Heart left ventricle (tissue), 16 donors: ENCODE data around the gene LSAMP. TPM values are rescaled to one million over a fixed set of nuclear protein-coding genes. Genes with fewer than 3 reads are reported as not detected.

Experiments
- ATAC-seq, 4 donors: fragments of 200-7000 bp; cut with Tn5 transposase; one replicate each; pipeline ENCODE4 v1.9.1; 2020 to 2022; ENCODE audit warnings: moderate library complexity in 4 of 4, mild to moderate bottlenecking in 3 of 4, moderate number of reproducible peaks in 1 of 4
- DNase-seq, 5 donors: peaks; one replicate each; pipeline ENCODE4 v3.0.0-alpha.2; 2020
- H3K27ac ChIP-seq, 12 donors: fragments of 200-600 bp; sonication (generic) in 4 of 12; one replicate each; pipeline versions ENCODE4 v1.5.0 to v1.8.0; 2016 to 2022; ENCODE audit warnings: mild to moderate bottlenecking in 2 of 12
- H3K27me3 ChIP-seq, 9 donors: fragments of 200-600 bp; sonication (generic) in 2 of 9; one replicate each; pipeline versions ENCODE4 v1.5.1 to v1.8.0; 2016 to 2022; ENCODE audit warnings: mild to moderate bottlenecking in 3 of 9
- H3K36me3 ChIP-seq, 9 donors: fragments of 200-600 bp; sonication (generic) in 2 of 9; one replicate each; pipeline versions ENCODE4 v1.5.0 to v1.8.0; 2018 to 2022; ENCODE audit warnings: mild to moderate bottlenecking in 2 of 9
- H3K4me1 ChIP-seq, 12 donors: fragments of 200-600 bp; sonication (generic) in 4 of 12; one replicate each; pipeline versions ENCODE4 v1.5.0 to v1.8.0; 2016 to 2022; ENCODE audit warnings: mild to moderate bottlenecking in 3 of 12
- H3K4me3 ChIP-seq, 12 donors: fragments of 200-600 bp; sonication (generic) in 4 of 12; one replicate each; pipeline versions ENCODE4 v1.5.0 to v1.8.0; 2017 to 2022; ENCODE audit warnings: mild to moderate bottlenecking in 9 of 12, moderate library complexity in 4 of 12
- H3K9me3 ChIP-seq, 12 donors: fragments of 200-600 bp; sonication (generic) in 4 of 12; one replicate each; pipeline versions ENCODE4 v1.5.0 to v1.8.0; 2016 to 2022; ENCODE audit warnings: mild to moderate bottlenecking in 1 of 12
- CTCF ChIP-seq, 12 donors: fragments of 200-600 bp; sonication (generic) in 4 of 12; IDR thresholded peaks; one replicate each; pipeline versions ENCODE4 v1.5.0 to v1.8.0; 2018 to 2022; ENCODE audit warnings: antibody characterized with exemption in 12 of 12, mild to moderate bottlenecking in 5 of 12
- POLR2A ChIP-seq, 2 donors: fragments of 450-650 bp; IDR thresholded peaks; one replicate each; pipeline ENCODE4 v1.6.1; 2017; ENCODE audit warnings: antibody characterized with exemption in 2 of 2, mild to moderate bottlenecking in 2 of 2, moderate library complexity in 2 of 2
- WGBS, 4 donors: extraction: QIAGEN DNeasy Blood & Tissue Kit in 2 of 4; methylation state at CpG; one replicate each; pipeline versions ENCODE4 v1.1.5 to v1.1.7; 2013 to 2018; 5-methylcytosine and 5-hydroxymethylcytosine counted together
- intact Hi-C, 10 donors: fragments of 100-400 bp; cut with DNase I; formaldehyde crosslinking; loops; one replicate each; pipeline versions ENCODE4 v1.11.1 to v1.14.2; 2022
- polyA plus RNA-seq, 2 donors: library from polyadenylated mRNA; stranded (reverse); fragments of 200-250 nt; gene quantifications; one replicate each; pipeline ENCODE4 v1.2.3, GENCODE V29; 2013
- total RNA-seq, 9 donors: library from RNA; depleted of rRNA in 2 of 9; stranded (reverse); fragments of >200 nt in 2 of 9; fragmentation: NEBNext Ultra II Directional in 3 of 9; extraction: Animal tissue kit (Norgen Biotek cat#: 25700) in 3 of 9; gene quantifications; one replicate each; pipeline versions ENCODE4 v1.1.0 to v1.2.4, GENCODE V29; 2016 to 2023
- donor health status: ischemic (EF 13 %, LVEDD 7.1; RV severe dilation, severe dysfunction).
- donor health status: healthy with polysubstance abuse.
- donor health status: DM: no; HTN: yes; CAD: no.
- donor health status: DM: no; HTN: no; CAD: no.
- donor health status: ischemic (EF 25% LVEDD 6.9; RV normal size, moderate dysfunction).
- donor health status: ischemic (EF 25% LVEDD 5.7; RV mildly dilated, moderate dysfunction).
- donor health status: healthy.
- donor health status: DM: yes; HTN: yes; CAD: no.
- donor health status: ischemic (EF 35%, LVEDD 5.7; RV mildly dilated, moderate dysfunction).
- donor health status: nonischemic (EF 11% LVEDD 7.7; RV severe dilation, severe dysfunction).
- donor health status: DM: yes; HTN: yes; CAD: no.
- donor health status: PGD.
- donor health status: ischemic (EF 29% LVEDD 5.4; RV normal size, mild dysfunction).
- donor health status: nonischemic (EF 23%, LVEDD 6.1; RV moderate dilation, normal function).

LSAMP gene
- total and polyA plus RNA-seq, 11 donors: 1.6 to 52.3 (median 7.2) TPM

DNA sequence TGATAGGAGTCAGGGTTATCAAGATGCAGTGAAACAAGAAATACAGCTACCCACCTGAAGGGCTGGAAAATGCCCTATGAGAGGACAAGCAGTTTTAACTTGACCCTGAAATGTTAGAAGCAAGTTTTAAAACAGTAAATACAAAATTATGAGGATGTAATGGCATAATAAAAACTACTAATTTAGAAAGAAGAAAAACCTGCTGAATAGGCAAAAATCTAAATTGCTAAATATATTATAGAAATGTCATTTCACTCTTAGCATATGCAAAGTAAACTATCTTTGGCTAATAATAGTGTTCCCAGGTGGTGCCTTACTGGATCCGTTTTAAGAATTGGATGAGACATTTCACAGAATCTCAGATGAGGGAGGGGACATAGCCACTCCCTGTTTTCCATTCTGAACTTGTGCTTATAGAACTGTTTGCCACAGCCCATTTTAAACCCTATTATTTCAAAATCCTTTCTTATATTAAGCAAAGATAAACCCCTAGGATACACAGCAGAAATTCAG lies 294.6 kb downstream of the LSAMP start:
- no peak overlapping the region for H3K4me3 ChIP-seq
- no peak for ATAC-seq
- H3K27me3 ChIP-seq: no peaks in the 10 kb centered on the region
- peaks cover 0 to 12% (median 6%) of the 10 kb centered on the region in 12 donors for H3K9me3 ChIP-seq
- no peak for DNase-seq
- no peaks in the 10 kb centered on the region for H3K4me1 ChIP-seq
- TF ChIP-seq POLR2A (IDR thresholded peaks at IDR 0.05) (no peak), CTCF (IDR thresholded peaks at IDR 0.05) (no peak)
- intact Hi-C loops: no loop called here
- H3K36me3 ChIP-seq: no peaks in the 10 kb centered on the region
- no peak overlapping the region for H3K27ac ChIP-seq
- WGBS, 4 donors: 25 to 40% (median 30%) methylated on average over 1 of the region's 1 CpG

DNA sequence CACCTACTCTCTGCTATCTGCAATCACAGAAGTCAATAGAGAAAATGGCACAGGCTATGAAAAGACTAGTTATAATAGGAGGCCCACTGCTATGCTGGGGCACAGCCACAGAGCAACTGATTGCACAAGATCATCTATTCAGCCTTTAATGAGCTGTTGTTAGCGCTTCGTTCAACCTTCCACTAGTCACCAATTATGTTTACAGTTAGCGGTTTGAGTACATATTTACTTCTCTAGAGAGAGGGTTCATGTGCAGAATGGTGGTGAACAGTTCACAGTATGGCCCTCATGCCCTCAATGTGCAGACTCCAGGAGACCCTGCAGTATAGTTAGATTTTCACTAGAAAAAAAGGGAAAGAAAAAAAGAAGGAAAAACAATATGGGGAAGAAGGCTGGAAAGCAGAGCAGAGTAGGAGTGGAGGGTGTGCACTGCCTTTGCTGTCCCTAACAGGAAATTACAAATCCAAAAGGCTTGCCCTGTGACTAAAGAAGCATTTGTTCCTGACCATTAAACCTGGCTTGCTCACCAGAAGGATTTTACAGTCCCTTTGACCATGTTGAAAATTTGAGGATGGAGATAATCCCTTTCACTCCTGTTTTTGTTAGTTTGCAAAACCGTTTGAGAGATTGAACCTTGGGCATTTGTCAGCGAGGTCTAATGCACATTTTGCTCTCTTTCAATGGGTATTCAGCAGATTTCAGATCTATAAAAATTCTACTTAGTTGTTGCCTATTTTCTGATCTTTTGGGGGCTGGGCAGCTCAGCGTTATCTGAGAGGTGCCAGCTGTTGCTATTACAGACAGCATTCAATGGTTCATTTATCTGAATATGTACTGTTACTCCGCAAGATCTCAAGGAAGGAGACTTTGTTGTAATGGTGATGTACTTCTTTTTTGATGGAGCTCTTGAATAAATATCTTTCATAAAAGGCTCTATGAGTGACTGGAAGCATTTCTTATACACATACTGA lies 296.1 kb downstream of the LSAMP start:
- peaks cover 0 to 22% (median 11%) of the 10 kb centered on the region in 12 donors for H3K9me3 ChIP-seq
- ATAC-seq: peak in 2 of 4 donors; percentile 30 to 38
- H3K4me1 ChIP-seq: no peaks in the 10 kb centered on the region

GRCh38 chr3:116145613-116146012 lies 299.7 kb downstream of the LSAMP start:
- DNase-seq (no peak), ATAC-seq (no peak)
- no peaks in the 10 kb centered on the region for H3K27me3 ChIP-seq
- no peaks in the 10 kb centered on the region for H3K36me3 ChIP-seq
- no peak overlapping the region for H3K4me3 ChIP-seq
- 96 to 99% (median 97%) methylated on average over 1 of the region's 1 CpG for WGBS, 4 donors
- H3K27ac ChIP-seq: no peak overlapping the region
- H3K9me3 ChIP-seq: peaks cover 0 to 25% (median 11%) of the 10 kb centered on the region in 12 donors
- no peak for TF ChIP-seq POLR2A (IDR thresholded peaks at IDR 0.05)
- no peak for TF ChIP-seq CTCF (IDR thresholded peaks at IDR 0.05)
- intact Hi-C loops: loop anchor here in 1 of 10 donors (10.0 kb wide), 1 partner anchor 609 kb away; no protein-coding TSS in a partner anchor
- no peaks in the 10 kb centered on the region for H3K4me1 ChIP-seq

More for the DNA sequence above, 296.1 kb downstream of the LSAMP start:
- WGBS, 4 donors: 69 to 79% (median 72%) methylated on average over 7 of the region's 7 CpGs
- intact Hi-C loops: loop anchor here in 1 of 10 donors (10.0 kb wide), 1 partner anchor 606 kb away; no protein-coding TSS in a partner anchor
- Histone ChIP-seq H3K36me3 (no peaks in the 10 kb centered on the region), H3K4me3 (no peak overlapping the region), H3K27ac (no peak overlapping the region), H3K27me3 (no peaks in the 10 kb centered on the region)
- TF ChIP-seq POLR2A (IDR thresholded peaks at IDR 0.05): no peak
- no peak for DNase-seq

DNA sequence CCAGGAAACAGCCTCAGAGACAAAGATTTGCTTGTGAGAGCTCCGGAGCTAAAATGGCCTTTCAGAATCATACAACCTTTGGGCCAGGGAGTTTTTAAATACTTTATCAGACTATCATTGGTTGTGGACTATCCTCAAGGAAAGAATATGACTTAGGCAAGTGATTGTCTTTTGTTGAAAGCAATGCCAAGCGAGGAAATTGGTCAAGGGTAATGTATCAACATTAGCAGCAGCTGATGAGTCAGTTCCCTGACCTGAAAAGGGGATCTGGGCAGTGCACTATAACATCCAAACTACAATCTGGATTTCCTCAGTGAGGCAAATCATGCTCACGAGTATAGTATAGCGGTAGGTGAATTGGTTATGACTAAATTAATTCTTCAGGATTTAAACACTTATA lies 303.6 kb downstream of the LSAMP start:
- Histone ChIP-seq H3K27ac (no peak overlapping the region), H3K27me3 (no peaks in the 10 kb centered on the region), H3K36me3 (no peaks in the 10 kb centered on the region), H3K9me3 (peaks cover 0 to 24% (median 11%) of the 10 kb centered on the region in 12 donors), H3K4me3 (no peak overlapping the region), H3K4me1 (no peaks in the 10 kb centered on the region)
- DNase-seq (no peak), ATAC-seq (no peak)
- WGBS, 4 donors: 80 to 88% (median 87%) methylated on average over 4 of the region's 4 CpGs
- intact Hi-C loops: loop anchor here in 4 of 10 donors (5.0 to 10.0 kb wide), 2 partner anchors 613 to 616 kb away; no protein-coding TSS in a partner anchor
- TF ChIP-seq CTCF (IDR thresholded peaks at IDR 0.05) (no peak), POLR2A (IDR thresholded peaks at IDR 0.05) (no peak)
